GM19193 (cell line): ENCODE measurements around the gene CCNB3.

Source experiments
- POLR2A ChIP-seq: IDR thresholded peaks from 4 replicates; pipeline ENCODE4 v1.6.1; 2011; ENCODE audit not compliant: insufficient read depth, insufficient read length; ENCODE audit errors: extremely low read depth

The CCNB3 gene

GRCh38 chrX:50202539-50202938 is 2.0 kb upstream of the CCNB3 start:
- no peak for TF ChIP-seq POLR2A

GRCh38 chrX:50206753-50207152 is 2.2 kb downstream of the CCNB3 start:
- TF ChIP-seq POLR2A, result no peak

DNA sequence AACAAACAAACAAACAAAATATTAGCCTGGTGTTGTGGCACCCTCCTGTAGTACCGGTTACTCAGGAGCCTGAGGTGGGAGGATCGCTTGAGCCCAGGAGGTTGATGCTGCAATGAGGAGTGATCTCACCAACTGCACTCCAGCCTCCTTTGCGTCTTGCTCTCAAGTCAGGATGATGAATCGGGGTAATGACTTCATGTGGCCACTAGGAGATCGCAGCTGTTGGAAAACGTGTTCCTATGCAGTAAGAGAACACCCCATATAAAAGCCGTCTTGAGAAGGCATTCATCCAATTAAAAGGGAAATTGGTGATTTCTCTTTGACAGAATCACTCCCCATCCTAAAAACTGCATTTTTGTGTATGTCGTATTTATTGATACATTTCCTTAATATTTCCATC is 6.9 kb downstream of the CCNB3 start:
- no peak for TF ChIP-seq POLR2A

GRCh38 chrX:50281253-50281652 is 76.7 kb downstream of the CCNB3 start:
- TF ChIP-seq POLR2A, result no peak

DNA sequence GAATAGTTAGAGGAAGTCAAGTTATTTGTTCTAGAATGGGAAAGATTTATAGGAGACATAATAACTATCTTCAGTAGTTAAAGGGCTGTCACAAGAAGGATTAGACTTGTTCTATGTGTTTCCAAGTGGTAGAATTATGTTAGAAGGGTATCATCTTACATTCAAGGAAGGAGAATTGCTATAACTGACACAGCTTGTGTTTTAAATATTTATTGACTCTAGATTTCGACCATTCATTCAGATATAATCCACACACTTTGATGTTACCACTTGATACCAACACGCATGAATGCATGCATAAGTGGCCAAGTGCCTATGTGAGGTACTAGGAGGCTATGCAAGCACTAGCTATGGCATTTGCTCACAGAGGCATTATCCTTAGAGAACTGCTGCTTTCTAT is 122.7 kb downstream of the CCNB3 start:
- TF ChIP-seq POLR2A, result no peak

GRCh38 chrX:50333308-50333707 is 128.7 kb downstream of the CCNB3 start:
- TF ChIP-seq POLR2A, result no peak

DNA sequence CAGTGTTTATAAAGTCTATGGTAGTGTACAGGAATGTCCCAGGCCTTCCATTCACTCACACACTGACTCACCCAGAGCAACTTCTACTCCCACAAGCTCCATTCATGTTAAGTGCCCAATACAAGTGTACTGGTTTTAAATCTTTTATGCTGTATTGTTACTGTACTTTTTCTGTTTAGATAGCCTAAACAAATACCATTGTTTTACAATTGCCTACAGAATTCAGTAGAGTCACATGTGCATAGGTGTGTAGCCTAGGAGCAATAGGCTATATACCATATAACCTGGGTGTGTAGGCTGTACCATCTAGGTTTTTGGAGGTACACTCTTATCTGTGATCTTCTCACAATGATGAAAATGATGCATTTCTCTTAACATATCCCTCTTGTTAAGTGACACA is 139.4 kb downstream of the CCNB3 start:
- no peak for TF ChIP-seq POLR2A

DNA sequence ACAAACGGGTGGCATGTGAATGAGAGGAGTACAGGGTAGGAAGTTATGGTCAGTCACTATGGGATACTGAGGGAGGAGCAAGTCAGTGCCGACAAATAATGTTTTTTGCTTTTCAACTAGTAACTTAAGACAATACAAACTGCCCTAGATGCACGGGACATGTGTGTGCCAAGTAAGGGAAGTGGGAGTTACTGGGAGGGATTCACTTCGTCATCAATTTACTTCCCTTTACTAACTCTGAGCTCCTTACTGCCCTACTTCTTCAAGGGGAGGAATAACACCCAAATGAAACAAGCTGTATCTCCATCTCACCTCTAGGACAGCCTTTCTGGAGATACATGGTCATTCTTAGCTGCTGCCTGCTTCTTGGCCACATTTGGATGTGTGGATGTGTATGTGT is 168.4 kb downstream of the CCNB3 start:
- no peak for TF ChIP-seq POLR2A

GRCh38 chrX:50375481-50376267 is 171.1 kb downstream of the CCNB3 start:
- no peak for TF ChIP-seq POLR2A

DNA sequence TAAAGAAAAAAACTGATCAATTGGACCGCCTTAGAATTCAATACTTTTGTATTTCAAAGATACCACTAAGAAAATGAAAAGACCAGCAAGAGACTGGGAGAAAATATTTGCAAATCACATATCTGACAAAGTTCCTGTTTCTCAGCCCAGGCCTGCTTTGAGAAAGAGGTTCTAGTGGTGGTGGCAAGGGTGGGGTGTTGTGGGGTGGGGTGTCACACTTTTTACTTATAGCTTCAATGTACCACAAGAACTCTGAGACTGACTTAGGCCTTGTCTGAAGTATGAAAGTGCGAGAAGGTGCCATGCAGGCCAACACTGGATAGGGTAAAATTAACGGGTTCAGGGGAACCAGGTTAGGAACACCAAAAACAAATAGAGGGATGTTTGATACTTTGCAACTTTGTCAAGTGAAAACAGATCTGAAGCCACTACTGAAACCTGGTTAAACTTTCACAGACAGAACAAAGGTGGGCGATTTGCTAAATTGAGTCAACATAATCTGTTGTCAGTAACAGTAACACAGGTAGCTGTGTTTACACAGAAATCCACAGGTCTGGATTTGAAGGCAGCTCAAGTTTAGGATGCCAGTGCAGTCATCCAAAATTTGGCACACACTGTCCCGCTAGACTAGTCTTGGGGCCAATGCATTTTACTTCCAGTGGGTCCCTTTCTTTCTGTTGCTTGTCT is 177.3 kb downstream of the CCNB3 start:
- TF ChIP-seq POLR2A, result no peak

DNA sequence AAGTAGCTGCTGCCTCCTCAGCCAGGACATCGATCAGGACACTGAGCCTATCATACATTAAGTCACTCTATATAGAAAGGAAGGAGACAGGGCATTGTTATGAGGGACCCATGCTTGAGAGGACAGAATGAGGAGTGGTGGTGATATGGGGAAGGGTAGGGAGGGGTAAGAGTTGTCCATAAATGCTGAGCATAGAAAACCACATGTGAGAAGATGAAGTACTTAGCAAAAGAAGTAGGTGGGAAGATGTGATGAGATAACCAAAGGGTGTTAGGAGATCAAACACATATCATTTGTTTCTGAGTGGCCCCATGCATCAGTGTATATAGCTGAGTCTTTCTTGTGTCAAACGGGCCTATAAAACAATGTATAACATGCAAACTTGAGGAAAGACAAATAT is 182.0 kb downstream of the CCNB3 start:
- TF ChIP-seq POLR2A, result no peak

- TF ChIP-seq POLR2A, result no peak
These were observed 189.3 kb downstream of the CCNB3 start for GRCh38 chrX:50393902-50394301.
